Lung (tissue), 12 donors: Measurements from ENCODE around the gene SLC44A5. TPM values are rescaled to one million over a fixed set of nuclear protein-coding genes. Genes with fewer than 3 reads are reported as not detected.
A peak's percentile ranks its signal among the peaks of the same experiment; 100 is the strongest.

Experiments used
- ATAC-seq: fragments of 200-7000 bp; cut with Tn5 transposase; one replicate; pipeline ENCODE4 v1.9.1; 2020; ENCODE audit warnings: moderate number of reproducible peaks; ENCODE audit not compliant: insufficient read depth, low FRiP score
- DNase-seq, 3 donors: peaks; one replicate each; pipeline ENCODE4 v3.0.0-alpha.2; 2013 to 2017
- H3K27ac ChIP-seq, 2 donors: one replicate each; pipeline ENCODE4 v1.5.1; 2013; ENCODE audit warnings: mild to moderate bottlenecking in 2 of 2, moderate library complexity in 2 of 2, control low read depth in 1 of 2, inconsistent platforms in 1 of 2, low read depth in 1 of 2, low read length in 1 of 2
- H3K27me3 ChIP-seq, 3 donors: one replicate each; pipeline ENCODE4 v1.5.1; 2013; ENCODE audit warnings: low read length in 2 of 3; ENCODE audit not compliant: control insufficient read depth in 3 of 3, insufficient read depth in 3 of 3
- H3K36me3 ChIP-seq, 4 donors: one replicate each; pipeline ENCODE4 v1.5.1; 2013; ENCODE audit warnings: low read length in 4 of 4, mild to moderate bottlenecking in 1 of 4, moderate library complexity in 1 of 4; ENCODE audit not compliant: control insufficient read depth in 4 of 4, insufficient read depth in 4 of 4
- H3K4me1 ChIP-seq, 5 donors: one replicate each; pipeline ENCODE4 v1.5.1; 2013; ENCODE audit warnings: low read length in 5 of 5, mild to moderate bottlenecking in 2 of 5, moderate library complexity in 1 of 5; ENCODE audit not compliant: control insufficient read depth in 5 of 5, insufficient read depth in 5 of 5
- H3K4me3 ChIP-seq: one replicate; pipeline ENCODE4 v1.5.1; 2013; ENCODE audit warnings: mild to moderate bottlenecking, control low read depth, moderate library complexity
- H3K9ac ChIP-seq, 2 donors: one replicate each; pipeline ENCODE4 v1.5.1; 2013; ENCODE audit warnings: low read length in 2 of 2, control low read depth in 1 of 2; ENCODE audit not compliant: insufficient read depth in 1 of 2
- H3K9me3 ChIP-seq, 4 donors: one replicate each; pipeline ENCODE4 v1.5.1; 2013; ENCODE audit warnings: low read length in 3 of 4, mild to moderate bottlenecking in 1 of 4, moderate library complexity in 1 of 4; ENCODE audit not compliant: control insufficient read depth in 4 of 4, insufficient read depth in 3 of 4
- CTCF ChIP-seq: IDR thresholded peaks from 2 replicates; pipeline ENCODE4 v1.5.1; 2012; ENCODE audit warnings: mild to moderate bottlenecking; ENCODE audit errors: control extremely low read depth, extremely low read depth
- WGBS, 2 donors: extraction: QIAGEN DNeasy Blood & Tissue Kit; methylation state at CpG; one replicate each; pipeline ENCODE4 v1.1.7; 2013; 5-methylcytosine and 5-hydroxymethylcytosine counted together
- polyA plus RNA-seq, 2 donors: library from polyadenylated mRNA; stranded (reverse); fragments of 200-250 nt; gene quantifications; one replicate each; pipeline ENCODE4 v1.2.1, GENCODE V29; 2013
- total RNA-seq, 2 donors: library from RNA; depleted of rRNA in 1 of 2; stranded (reverse); fragments of >200 nt in 1 of 2; gene quantifications; one replicate each; pipeline ENCODE4 v1.2.1, GENCODE V29; 2014 to 2021
- donor health status: control.
- donor health status: control.
- donor health status: Bipolar disorder and iron deficiency.
- donor health status: healthy.
- donor health status: DM: yes; HTN: yes; CAD: no.

SLC44A5 gene
- total and polyA plus RNA-seq, 4 donors: 0.10 to 1.6 (median 0.43) TPM

DNA sequence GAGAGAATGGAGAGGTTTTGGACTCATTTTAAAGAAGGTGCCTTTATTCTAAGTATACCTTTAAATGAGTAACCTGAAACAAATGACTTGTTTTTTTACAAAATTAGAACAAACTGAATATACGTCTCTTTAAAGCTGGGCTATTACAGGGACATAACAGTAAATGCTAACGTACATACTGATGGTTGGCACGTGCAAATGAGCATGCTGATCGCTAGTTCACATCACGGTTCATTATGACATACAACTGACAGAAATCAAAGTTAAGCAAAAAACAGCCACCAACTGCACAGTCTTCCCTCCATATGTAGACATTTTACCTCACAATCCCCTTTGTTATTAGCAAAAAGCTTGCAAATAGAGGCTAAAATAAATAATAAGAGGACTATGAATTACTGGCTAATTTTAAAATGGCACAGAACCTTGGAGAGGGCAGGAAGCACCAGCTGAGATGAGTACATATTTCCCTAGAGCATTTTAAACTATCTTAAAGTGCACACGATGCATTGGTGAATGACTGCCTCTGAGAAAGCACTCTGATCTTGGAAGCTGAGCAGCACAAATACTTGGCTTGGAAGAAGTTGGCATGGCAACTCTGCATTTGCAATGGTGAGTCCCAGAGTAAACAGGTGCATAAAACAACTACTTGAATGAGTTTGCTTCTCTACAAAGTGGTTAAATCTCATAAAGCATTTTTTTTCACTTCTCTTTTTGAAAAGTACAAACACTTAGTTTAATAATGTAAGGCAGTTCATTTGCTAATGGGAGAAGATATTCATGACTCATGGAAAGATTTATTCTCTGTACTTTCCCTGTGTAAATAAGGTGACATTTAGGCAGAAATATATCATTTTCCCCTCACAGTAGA, 272.1 kb downstream of the SLC44A5 start:
- ATAC-seq (no peak), DNase-seq (peak in 2 of 3 donors; percentile 21 to 29)
- no peak overlapping the region for H3K9ac ChIP-seq
- no peaks in the 10 kb centered on the region for H3K9me3 ChIP-seq
- WGBS, 2 donors: 75 to 81% methylated on average over 6 of the region's 6 CpGs
- H3K27me3 ChIP-seq: no peaks in the 10 kb centered on the region
- H3K27ac ChIP-seq: no peak overlapping the region
- H3K4me3 ChIP-seq: no peak overlapping the region
- TF ChIP-seq CTCF: no peak
- no peaks in the 10 kb centered on the region for H3K4me1 ChIP-seq
- no peaks in the 10 kb centered on the region for H3K36me3 ChIP-seq

DNA sequence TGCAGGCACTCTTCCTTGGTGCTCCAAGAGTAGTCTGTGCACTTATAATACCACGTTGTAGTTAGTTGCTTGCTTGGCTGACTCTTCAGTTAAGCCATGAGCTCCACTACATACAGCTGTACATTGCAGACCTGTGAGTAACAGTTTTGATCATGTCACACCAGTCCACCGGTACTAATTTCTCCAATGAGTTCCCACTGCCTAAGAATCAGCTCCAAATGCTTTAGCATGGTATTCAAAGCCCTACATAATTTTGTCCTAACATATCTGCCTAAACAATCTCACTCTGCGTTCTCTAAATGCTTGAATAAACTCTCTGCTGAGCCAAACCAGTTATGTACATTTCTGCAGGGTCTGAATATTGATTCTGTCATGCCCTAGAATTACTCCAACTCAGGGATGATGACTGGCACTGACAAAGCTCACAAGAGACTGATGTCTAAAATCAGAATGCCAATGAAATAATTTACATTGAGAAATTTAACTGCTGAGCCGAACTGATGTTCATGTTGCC, 276.0 kb downstream of the SLC44A5 start:
- no peak for TF ChIP-seq CTCF
- DNase-seq (no peak), ATAC-seq (no peak)
- Histone ChIP-seq H3K27me3 (no peaks in the 10 kb centered on the region), H3K27ac (no peak overlapping the region), H3K9me3 (no peaks in the 10 kb centered on the region), H3K4me1 (no peaks in the 10 kb centered on the region), H3K36me3 (no peaks in the 10 kb centered on the region), H3K4me3 (no peak overlapping the region), H3K9ac (no peak overlapping the region)
- WGBS, 2 donors: 76 to 88% methylated on average over 4 of the region's 4 CpGs

- no peaks in the 10 kb centered on the region for H3K36me3 ChIP-seq
- no peak for ATAC-seq
- no peak overlapping the region for H3K9ac ChIP-seq
- no peaks in the 10 kb centered on the region for H3K4me1 ChIP-seq
- no peak for DNase-seq
- TF ChIP-seq CTCF: no peak
- no peaks in the 10 kb centered on the region for H3K9me3 ChIP-seq
- H3K27me3 ChIP-seq: no peaks in the 10 kb centered on the region
- H3K4me3 ChIP-seq: no peak overlapping the region
- no peak overlapping the region for H3K27ac ChIP-seq
These were observed 280.3 kb downstream of the SLC44A5 start for GRCh38 chr1:75330624-75331023.
